ENCODE results near the gene CREB3L4.

Gene CREB3L4

DNA sequence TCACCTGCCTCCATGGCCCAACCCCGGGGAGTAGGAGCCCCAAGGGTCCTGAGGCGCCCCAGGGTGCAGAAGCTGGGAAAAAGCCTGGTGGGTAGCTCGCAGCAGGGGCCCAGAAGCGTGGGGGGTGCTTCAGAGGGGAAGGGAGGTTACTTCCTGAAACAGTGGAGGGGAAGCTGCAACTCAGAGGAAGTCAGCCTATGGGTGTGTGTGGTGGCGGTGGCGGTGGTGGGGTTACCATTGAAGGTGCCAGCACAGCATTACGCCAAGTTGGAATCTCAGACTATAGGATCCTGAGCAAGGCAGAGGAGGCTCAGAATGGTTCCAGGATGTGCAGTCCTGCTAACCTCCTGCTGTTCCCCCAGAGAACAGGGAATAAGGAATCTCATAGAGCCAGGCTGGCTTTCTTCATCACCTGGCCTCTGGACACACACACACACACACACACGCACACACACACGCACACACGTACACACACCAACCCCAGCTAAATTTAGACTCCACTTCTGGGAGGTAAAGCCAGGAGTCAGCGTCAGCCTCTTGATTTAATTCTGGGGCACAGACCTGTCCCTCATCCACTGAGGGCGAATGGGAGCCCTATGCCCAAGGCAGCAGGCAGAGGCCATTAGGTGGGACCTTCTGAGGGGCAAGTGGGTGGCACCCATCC, 22.4 kb upstream of the CREB3L4 start (continued):
- TF ChIP-seq, protein P1, sequence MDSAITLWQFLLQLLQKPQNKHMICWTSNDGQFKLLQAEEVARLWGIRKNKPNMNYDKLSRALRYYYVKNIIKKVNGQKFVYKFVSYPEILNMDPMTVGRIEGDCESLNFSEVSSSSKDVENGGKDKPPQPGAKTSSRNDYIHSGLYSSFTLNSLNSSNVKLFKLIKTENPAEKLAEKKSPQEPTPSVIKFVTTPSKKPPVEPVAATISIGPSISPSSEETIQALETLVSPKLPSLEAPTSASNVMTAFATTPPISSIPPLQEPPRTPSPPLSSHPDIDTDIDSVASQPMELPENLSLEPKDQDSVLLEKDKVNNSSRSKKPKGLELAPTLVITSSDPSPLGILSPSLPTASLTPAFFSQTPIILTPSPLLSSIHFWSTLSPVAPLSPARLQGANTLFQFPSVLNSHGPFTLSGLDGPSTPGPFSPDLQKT (IDR thresholded peaks at IDR 0.05; ENCODE audit: borderline replicate concordance, low read depth, low read length): no peak
- no peak for TF ChIP-seq ZNF324 (tag by site-specific recombination; IDR thresholded peaks at IDR 0.05)
- 0 out of 2 replicates have a peak, but pooled peaks have one; percentile 78 for TF ChIP-seq ZNF391 (tag by site-specific recombination; IDR thresholded peaks at IDR 0.05; ENCODE audit: borderline replicate concordance, low read depth)
- no peak for TF ChIP-seq ZFHX2 (tag by site-specific recombination; conservative IDR thresholded peaks at IDR 0.05)
- peak; percentile 99 for TF ChIP-seq ZNF335 (tag by site-specific recombination; conservative IDR thresholded peaks at IDR 0.05)
- no peak for TF ChIP-seq ZNF664 (tag by site-specific recombination; IDR thresholded peaks at IDR 0.05)
- no peak for TF ChIP-seq ZNF558 (tag by site-specific recombination; IDR thresholded peaks at IDR 0.05)
- TF ChIP-seq, protein P2, sequence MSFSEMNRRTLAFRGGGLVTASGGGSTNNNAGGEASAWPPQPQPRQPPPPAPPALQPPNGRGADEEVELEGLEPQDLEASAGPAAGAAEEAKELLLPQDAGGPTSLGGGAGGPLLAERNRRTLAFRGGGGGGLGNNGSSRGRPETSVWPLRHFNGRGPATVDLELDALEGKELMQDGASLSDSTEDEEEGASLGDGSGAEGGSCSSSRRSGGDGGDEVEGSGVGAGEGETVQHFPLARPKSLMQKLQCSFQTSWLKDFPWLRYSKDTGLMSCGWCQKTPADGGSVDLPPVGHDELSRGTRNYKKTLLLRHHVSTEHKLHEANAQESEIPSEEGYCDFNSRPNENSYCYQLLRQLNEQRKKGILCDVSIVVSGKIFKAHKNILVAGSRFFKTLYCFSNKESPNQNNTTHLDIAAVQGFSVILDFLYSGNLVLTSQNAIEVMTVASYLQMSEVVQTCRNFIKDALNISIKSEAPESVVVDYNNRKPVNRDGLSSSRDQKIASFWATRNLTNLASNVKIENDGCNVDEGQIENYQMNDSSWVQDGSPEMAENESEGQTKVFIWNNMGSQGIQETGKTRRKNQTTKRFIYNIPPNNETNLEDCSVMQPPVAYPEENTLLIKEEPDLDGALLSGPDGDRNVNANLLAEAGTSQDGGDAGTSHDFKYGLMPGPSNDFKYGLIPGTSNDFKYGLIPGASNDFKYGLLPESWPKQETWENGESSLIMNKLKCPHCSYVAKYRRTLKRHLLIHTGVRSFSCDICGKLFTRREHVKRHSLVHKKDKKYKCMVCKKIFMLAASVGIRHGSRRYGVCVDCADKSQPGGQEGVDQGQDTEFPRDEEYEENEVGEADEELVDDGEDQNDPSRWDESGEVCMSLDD (tag by site-specific recombination; IDR thresholded peaks at IDR 0.05): no peak
- TF ChIP-seq ZNF112 (tag by site-specific recombination; IDR thresholded peaks at IDR 0.05): no peak
- TF ChIP-seq, protein P3, sequence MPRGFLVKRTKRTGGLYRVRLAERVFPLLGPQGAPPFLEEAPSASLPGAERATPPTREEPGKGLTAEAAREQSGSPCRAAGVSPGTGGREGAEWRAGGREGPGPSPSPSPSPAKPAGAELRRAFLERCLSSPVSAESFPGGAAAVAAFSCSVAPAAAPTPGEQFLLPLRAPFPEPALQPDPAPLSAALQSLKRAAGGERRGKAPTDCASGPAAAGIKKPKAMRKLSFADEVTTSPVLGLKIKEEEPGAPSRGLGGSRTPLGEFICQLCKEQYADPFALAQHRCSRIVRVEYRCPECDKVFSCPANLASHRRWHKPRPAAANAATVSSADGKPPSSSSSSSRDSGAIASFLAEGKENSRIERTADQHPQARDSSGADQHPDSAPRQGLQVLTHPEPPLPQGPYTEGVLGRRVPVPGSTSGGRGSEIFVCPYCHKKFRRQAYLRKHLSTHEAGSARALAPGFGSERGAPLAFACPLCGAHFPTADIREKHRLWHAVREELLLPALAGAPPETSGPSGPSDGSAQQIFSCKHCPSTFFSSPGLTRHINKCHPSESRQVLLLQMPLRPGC (tag by site-specific recombination; IDR thresholded peaks at IDR 0.05): 0 out of 2 replicates have a peak, but pooled peaks have one; percentile 10
- TF ChIP-seq, protein P4, sequence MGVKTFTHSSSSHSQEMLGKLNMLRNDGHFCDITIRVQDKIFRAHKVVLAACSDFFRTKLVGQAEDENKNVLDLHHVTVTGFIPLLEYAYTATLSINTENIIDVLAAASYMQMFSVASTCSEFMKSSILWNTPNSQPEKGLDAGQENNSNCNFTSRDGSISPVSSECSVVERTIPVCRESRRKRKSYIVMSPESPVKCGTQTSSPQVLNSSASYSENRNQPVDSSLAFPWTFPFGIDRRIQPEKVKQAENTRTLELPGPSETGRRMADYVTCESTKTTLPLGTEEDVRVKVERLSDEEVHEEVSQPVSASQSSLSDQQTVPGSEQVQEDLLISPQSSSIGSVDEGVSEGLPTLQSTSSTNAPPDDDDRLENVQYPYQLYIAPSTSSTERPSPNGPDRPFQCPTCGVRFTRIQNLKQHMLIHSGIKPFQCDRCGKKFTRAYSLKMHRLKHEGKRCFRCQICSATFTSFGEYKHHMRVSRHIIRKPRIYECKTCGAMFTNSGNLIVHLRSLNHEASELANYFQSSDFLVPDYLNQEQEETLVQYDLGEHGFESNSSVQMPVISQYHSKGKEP (tag by site-specific recombination; IDR thresholded peaks at IDR 0.05): no peak
- TF ChIP-seq, protein P5, sequence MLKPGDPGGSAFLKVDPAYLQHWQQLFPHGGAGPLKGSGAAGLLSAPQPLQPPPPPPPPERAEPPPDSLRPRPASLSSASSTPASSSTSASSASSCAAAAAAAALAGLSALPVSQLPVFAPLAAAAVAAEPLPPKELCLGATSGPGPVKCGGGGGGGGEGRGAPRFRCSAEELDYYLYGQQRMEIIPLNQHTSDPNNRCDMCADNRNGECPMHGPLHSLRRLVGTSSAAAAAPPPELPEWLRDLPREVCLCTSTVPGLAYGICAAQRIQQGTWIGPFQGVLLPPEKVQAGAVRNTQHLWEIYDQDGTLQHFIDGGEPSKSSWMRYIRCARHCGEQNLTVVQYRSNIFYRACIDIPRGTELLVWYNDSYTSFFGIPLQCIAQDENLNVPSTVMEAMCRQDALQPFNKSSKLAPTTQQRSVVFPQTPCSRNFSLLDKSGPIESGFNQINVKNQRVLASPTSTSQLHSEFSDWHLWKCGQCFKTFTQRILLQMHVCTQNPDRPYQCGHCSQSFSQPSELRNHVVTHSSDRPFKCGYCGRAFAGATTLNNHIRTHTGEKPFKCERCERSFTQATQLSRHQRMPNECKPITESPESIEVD (tag by site-specific recombination; IDR thresholded peaks at IDR 0.05): no peak
- 0 out of 2 replicates have a peak, but pooled peaks have one; percentile 27 for TF ChIP-seq BCL11A (tag by site-specific recombination; IDR thresholded peaks at IDR 0.05; ENCODE audit: low read depth)
- no peak for TF ChIP-seq ZNF292 (tag by site-specific recombination; IDR thresholded peaks at IDR 0.05; ENCODE audit: borderline replicate concordance, low read depth)
- no peak for TF ChIP-seq ZNF311 (tag by site-specific recombination; IDR thresholded peaks at IDR 0.05; ENCODE audit: borderline replicate concordance)
- 0 out of 2 replicates have a peak, but pooled peaks have one; percentile 11 for TF ChIP-seq YY2 (tag by site-specific recombination; IDR thresholded peaks at IDR 0.05)
- no peak for TF ChIP-seq ZSCAN30 (tag by site-specific recombination; IDR thresholded peaks at IDR 0.05)
- TF ChIP-seq, protein P6, sequence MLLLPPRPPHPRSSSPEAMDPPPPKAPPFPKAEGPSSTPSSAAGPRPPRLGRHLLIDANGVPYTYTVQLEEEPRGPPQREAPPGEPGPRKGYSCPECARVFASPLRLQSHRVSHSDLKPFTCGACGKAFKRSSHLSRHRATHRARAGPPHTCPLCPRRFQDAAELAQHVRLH (tag by site-specific recombination; IDR thresholded peaks at IDR 0.05): no peak
- TF ChIP-seq ZNF404 (tag by site-specific recombination; IDR thresholded peaks at IDR 0.05): no peak
- TF ChIP-seq ZNF423 (tag by site-specific recombination; IDR thresholded peaks at IDR 0.05): peak; percentile 57; the same call in 1 of the 2 replicates
- TF ChIP-seq ZIC2 (tag by site-specific recombination; IDR thresholded peaks at IDR 0.05): peak; percentile 78

Measured in HEK293 (cell line).